Cardiac muscle cell (in vitro differentiated cells and primary cell): ENCODE data around the gene TMCO4. TPM values are rescaled to one million over a fixed set of nuclear protein-coding genes. Genes with fewer than 3 reads are reported as not detected.

Experiments used
- DNase-seq, 2 donors: peaks; one replicate each; pipeline versions ENCODE4 v3.0.0 to v3.0.0-alpha.2; 2010 to 2017; ENCODE audit warnings: low read depth in 1 of 2, low spot score in 1 of 2
- H3K27ac ChIP-seq: fragments of 200-600 bp; sonication (generic); 2 replicates; pipeline ENCODE4 v1.5.1; 2016
- H3K27me3 ChIP-seq: fragments of 200-600 bp; sonication (generic); 2 replicates; pipeline ENCODE4 v1.6.0; 2016; ENCODE audit warnings: control low read depth
- H3K36me3 ChIP-seq: fragments of 200-600 bp; sonication (generic); 2 replicates; pipeline ENCODE4 v1.5.1; 2016; ENCODE audit warnings: control low read depth
- H3K4me1 ChIP-seq: fragments of 200-600 bp; sonication (generic); 2 replicates; pipeline ENCODE4 v1.8.1; 2017; ENCODE audit warnings: low read depth, mild to moderate bottlenecking, mixed run types
- H3K4me3 ChIP-seq: fragments of 200-600 bp; sonication (generic); 2 replicates; pipeline ENCODE4 v1.5.1; 2016; ENCODE audit warnings: mild to moderate bottlenecking
- H3K9me3 ChIP-seq: fragments of 200-600 bp; sonication (generic); 2 replicates; pipeline ENCODE4 v1.5.1; 2017; ENCODE audit warnings: low read depth, mild to moderate bottlenecking, control low read depth
- polyA plus RNA-seq: library from polyadenylated mRNA; unstranded; fragments of >200 nt; fragmentation: Nextera tagmentation; extraction: Ambion mirVana; gene quantifications from 2 replicates; pipeline ENCODE4 v1.2.1, GENCODE V29; 2016
- total RNA-seq: library from RNA; depleted of rRNA; stranded (reverse); fragments of >200 nt; gene quantifications from 2 replicates; pipeline ENCODE4 v1.2.3, GENCODE V29; 2016
- TF ChIP-seq, protein P1 (sequence below): IDR thresholded peaks from 2 replicates; pipeline ENCODE4 v1.5.1; 2012; ENCODE audit warnings: low read depth, mild to moderate bottlenecking, low read length

The TMCO4 gene
- total and polyA plus RNA-seq, 2 experiments from 2014 or later: 2.2 to 2.5 TPM

DNA sequence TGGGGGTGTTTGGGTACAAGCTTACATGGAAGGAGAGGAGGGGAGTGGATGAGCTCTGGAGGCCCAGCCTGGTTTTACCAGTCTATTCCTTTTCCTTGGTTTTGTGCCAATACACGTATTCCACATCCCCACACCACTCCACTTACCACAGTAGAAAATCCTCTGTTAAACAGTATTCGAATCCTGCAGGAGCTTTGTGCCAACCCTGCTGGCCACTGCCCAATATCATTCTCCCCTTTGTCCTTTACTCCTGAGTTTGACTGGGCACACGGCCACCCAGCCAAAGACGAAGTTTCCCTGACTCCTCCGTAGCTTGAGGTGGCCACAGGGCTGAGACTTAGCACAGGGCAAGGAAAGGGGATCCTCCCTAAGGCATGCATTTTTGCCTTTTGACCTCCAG is 61.6 kb downstream of the TMCO4 start:
- Histone ChIP-seq H3K4me3 (no peak overlapping the region), H3K9me3 (no peaks in the 10 kb centered on the region), H3K36me3 (no peaks in the 10 kb centered on the region), H3K27me3 (peaks cover 29% of the 10 kb centered on the region), H3K4me1 (no peaks in the 10 kb centered on the region), H3K27ac (no peak overlapping the region)
- DNase-seq: no peak
- TF ChIP-seq, protein P1, sequence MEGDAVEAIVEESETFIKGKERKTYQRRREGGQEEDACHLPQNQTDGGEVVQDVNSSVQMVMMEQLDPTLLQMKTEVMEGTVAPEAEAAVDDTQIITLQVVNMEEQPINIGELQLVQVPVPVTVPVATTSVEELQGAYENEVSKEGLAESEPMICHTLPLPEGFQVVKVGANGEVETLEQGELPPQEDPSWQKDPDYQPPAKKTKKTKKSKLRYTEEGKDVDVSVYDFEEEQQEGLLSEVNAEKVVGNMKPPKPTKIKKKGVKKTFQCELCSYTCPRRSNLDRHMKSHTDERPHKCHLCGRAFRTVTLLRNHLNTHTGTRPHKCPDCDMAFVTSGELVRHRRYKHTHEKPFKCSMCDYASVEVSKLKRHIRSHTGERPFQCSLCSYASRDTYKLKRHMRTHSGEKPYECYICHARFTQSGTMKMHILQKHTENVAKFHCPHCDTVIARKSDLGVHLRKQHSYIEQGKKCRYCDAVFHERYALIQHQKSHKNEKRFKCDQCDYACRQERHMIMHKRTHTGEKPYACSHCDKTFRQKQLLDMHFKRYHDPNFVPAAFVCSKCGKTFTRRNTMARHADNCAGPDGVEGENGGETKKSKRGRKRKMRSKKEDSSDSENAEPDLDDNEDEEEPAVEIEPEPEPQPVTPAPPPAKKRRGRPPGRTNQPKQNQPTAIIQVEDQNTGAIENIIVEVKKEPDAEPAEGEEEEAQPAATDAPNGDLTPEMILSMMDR: no peak

GRCh38 chr1:19737104-19737825 is 62.5 kb downstream of the TMCO4 start:
- H3K4me3 ChIP-seq: no peak overlapping the region
- H3K27ac ChIP-seq: no peak overlapping the region
- no peaks in the 10 kb centered on the region for H3K9me3 ChIP-seq
- DNase-seq: no peak
- no peaks in the 10 kb centered on the region for H3K4me1 ChIP-seq
- H3K27me3 ChIP-seq: peaks cover 23% of the 10 kb centered on the region
- TF ChIP-seq, protein P1: peak; percentile 13
- H3K36me3 ChIP-seq: no peaks in the 10 kb centered on the region

- Histone ChIP-seq H3K4me1 (no peaks in the 10 kb centered on the region), H3K36me3 (no peaks in the 10 kb centered on the region), H3K4me3 (no peak overlapping the region), H3K27me3 (peaks cover 21% of the 10 kb centered on the region), H3K27ac (no peak overlapping the region), H3K9me3 (no peaks in the 10 kb centered on the region)
- DNase-seq: peak in 1 of 2 donors; percentile 92
- TF ChIP-seq, protein P1: no peak
Observed at GRCh38 chr1:19735440-19736127, 64.1 kb downstream of the TMCO4 start.

GRCh38 chr1:19734472-19734999 is 65.2 kb downstream of the TMCO4 start:
- no peaks in the 10 kb centered on the region for H3K9me3 ChIP-seq
- H3K36me3 ChIP-seq: no peaks in the 10 kb centered on the region
- H3K4me3 ChIP-seq: no peak overlapping the region
- peaks cover 17% of the 10 kb centered on the region for H3K27me3 ChIP-seq
- no peak overlapping the region for H3K27ac ChIP-seq
- TF ChIP-seq, protein P1: no peak
- H3K4me1 ChIP-seq: no peaks in the 10 kb centered on the region
- DNase-seq: peak in 1 of 2 donors; percentile 37

GRCh38 chr1:19734056-19734455 is 65.7 kb downstream of the TMCO4 start:
- H3K27ac ChIP-seq: no peak overlapping the region
- H3K4me3 ChIP-seq: no peak overlapping the region
- TF ChIP-seq, protein P1: no peak
- H3K4me1 ChIP-seq: no peaks in the 10 kb centered on the region
- DNase-seq: no peak
- no peaks in the 10 kb centered on the region for H3K36me3 ChIP-seq
- no peaks in the 10 kb centered on the region for H3K9me3 ChIP-seq
- peaks cover 17% of the 10 kb centered on the region for H3K27me3 ChIP-seq
